K562 (cell line): ENCODE data around the gene PRR35. TPM values are rescaled to one million over a fixed set of nuclear protein-coding genes. Genes with fewer than 3 reads are reported as not detected.

Experiments
- ARHGAP35 ChIP-seq: fragments of 450-650 bp; IDR thresholded peaks from 2 replicates; pipeline ENCODE4 v1.6.1; 2018; ENCODE audit not compliant: partially characterized antibody
- CEBPZ ChIP-seq: fragments of 150-350 bp; IDR thresholded peaks from 2 replicates; pipeline ENCODE4 v1.6.1; 2014; ENCODE audit warnings: low read depth, mild to moderate bottlenecking, low read length, borderline replicate concordance
- FOXA3 ChIP-seq, 2 experiments: fragments of 450-650 bp in 1 of 2; sonication (generic) in 1 of 2; formaldehyde crosslinking; IDR thresholded peaks in 1 of 2; conservative IDR thresholded peaks in 1 of 2; 2 replicates each; pipeline versions ENCODE4 v1.4.0 to v1.8.0; 2020 to 2022; ENCODE audit warnings: mild to moderate bottlenecking in 2 of 2, missing genetic modification reagents in 1 of 2
- HDAC8 ChIP-seq: fragments of 450-650 bp; IDR thresholded peaks from 2 replicates; pipeline ENCODE4 v1.6.1; 2016; ENCODE audit warnings: mild to moderate bottlenecking, missing genetic modification characterization, moderate library complexity, missing compliant biosample characterization
- HNRNPLL ChIP-seq: fragments of 200-400 bp; formaldehyde crosslinking; IDR thresholded peaks from 2 replicates; pipeline ENCODE4 v1.6.1; 2017; ENCODE audit warnings: low read length, low read depth, mild to moderate bottlenecking; ENCODE audit not compliant: poor library complexity, severe bottlenecking
- NR2C1 ChIP-seq, 2 experiments: fragments of 450-650 bp; IDR thresholded peaks; 2 replicates each; pipeline ENCODE4 v1.6.1; 2017; ENCODE audit warnings: mild to moderate bottlenecking in 2 of 2, antibody characterized with exemption in 1 of 2, inconsistent platforms in 1 of 2, missing compliant biosample characterization in 1 of 2, missing genetic modification characterization in 1 of 2
- ZNF324 ChIP-seq: fragments of 250-450 bp; sonication (Bioruptor Pico); IDR thresholded peaks from 2 replicates; pipeline ENCODE4 v1.4.0; 2020; ENCODE audit warnings: mild to moderate bottlenecking
- ZNF766 ChIP-seq: fragments of 200-800 bp; sonication (Bioruptor generic); conservative IDR thresholded peaks from 2 replicates; pipeline ENCODE4 v1.6.1; 2016; ENCODE audit warnings: missing genetic modification characterization, missing compliant biosample characterization
- polyA plus RNA-seq, 8 experiments: library from polyadenylated mRNA; depleted of rRNA in 4 of 8; stranded (reverse) in 5 of 8; unstranded in 3 of 8; fragments of >200 nt; fragmentation: Nextera tagmentation in 2 of 8; fragmentation: Illumina TruSeq in 1 of 8; extraction: Ambion mirVana in 2 of 8; extraction: Trizol in 1 of 8; gene quantifications; 2 replicates each; pipeline versions ENCODE4 v1.2.1 to v1.2.3, GENCODE V29; 2011 to 2014; ENCODE audit warnings: inconsistent platforms in 1 of 8, missing spikeins in 1 of 8
- total RNA-seq, 7 experiments: library from RNA; depleted of rRNA in 6 of 7; stranded (reverse); fragments of >200 nt in 6 of 7; fragmentation: Illumina TruSeq in 2 of 7; extraction: Trizol in 2 of 7; gene quantifications; 2 replicates each; pipeline versions ENCODE4 v1.2.1 to v1.2.3, GENCODE V29; 2011 to 2021; ENCODE audit warnings: low replicate concordance in 1 of 7
- TF ChIP-seq, protein P1 (sequence below), 2 experiments: fragments of 450-650 bp; formaldehyde crosslinking in 1 of 2; IDR thresholded peaks; 2 replicates each; pipeline versions ENCODE4 v1.4.0 to v1.6.1; 2014 to 2020; ENCODE audit warnings: mild to moderate bottlenecking in 2 of 2, borderline replicate concordance in 1 of 2, low read depth in 1 of 2
- TF ChIP-seq, protein P2 (sequence below): fragments of 250-450 bp; sonication (Bioruptor Pico); IDR thresholded peaks from 2 replicates; pipeline ENCODE4 v1.5.0; 2020; ENCODE audit warnings: mild to moderate bottlenecking

The PRR35 gene
- total and polyA plus RNA-seq, 9 of the 15 experiments (the other 6 are each of a cell fraction or from before 2014, with no cell fraction given) = 0.17 to 0.45 (median 0.21) TPM; not detected in 5

DNA sequence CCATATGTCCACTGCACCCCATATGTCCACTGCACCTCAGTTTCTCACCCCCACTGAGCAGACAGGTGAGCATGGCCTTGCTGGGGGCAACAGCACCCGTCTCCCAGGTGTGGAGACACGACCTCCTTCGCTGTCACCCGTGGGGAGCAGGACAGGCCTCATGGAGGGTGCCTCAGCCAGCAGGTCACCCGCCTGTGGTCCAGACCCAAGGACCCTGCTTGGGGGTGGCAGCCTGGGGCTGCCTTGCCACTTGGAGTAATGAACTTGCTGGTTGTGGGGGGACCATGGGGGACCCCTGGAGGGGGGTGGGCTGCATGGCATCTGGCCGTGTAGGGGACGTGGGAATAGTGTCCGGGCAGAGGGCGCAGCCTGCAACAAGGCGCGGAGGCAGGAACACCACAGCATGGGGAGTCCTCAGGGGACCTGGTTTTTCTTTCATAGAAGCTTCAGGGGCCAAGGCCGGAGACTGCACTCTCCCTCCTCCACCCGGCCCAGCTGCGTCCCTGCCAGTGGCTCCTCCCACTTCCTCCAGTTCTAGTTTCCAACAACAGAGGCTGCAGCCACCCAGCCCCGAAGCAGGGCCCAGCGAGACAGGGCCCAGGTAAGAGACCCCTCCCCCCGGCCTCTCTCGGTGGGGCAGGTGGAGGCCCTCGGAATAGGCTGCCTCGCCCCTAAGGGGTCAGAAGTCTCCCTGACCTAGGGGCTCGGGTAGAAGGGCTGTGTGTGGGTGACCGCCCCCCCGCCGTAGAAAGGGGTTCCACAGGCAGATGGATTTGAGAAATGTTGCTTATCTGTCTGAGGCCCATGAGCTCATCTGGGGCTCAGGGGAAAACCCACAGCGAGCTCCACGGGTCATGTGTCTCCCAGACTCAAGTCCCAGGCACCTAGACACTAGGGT, 6.5 kb downstream of the PRR35 start, which contains the start of gene NHLRC4 (continued):
- TF ChIP-seq, protein P1, sequence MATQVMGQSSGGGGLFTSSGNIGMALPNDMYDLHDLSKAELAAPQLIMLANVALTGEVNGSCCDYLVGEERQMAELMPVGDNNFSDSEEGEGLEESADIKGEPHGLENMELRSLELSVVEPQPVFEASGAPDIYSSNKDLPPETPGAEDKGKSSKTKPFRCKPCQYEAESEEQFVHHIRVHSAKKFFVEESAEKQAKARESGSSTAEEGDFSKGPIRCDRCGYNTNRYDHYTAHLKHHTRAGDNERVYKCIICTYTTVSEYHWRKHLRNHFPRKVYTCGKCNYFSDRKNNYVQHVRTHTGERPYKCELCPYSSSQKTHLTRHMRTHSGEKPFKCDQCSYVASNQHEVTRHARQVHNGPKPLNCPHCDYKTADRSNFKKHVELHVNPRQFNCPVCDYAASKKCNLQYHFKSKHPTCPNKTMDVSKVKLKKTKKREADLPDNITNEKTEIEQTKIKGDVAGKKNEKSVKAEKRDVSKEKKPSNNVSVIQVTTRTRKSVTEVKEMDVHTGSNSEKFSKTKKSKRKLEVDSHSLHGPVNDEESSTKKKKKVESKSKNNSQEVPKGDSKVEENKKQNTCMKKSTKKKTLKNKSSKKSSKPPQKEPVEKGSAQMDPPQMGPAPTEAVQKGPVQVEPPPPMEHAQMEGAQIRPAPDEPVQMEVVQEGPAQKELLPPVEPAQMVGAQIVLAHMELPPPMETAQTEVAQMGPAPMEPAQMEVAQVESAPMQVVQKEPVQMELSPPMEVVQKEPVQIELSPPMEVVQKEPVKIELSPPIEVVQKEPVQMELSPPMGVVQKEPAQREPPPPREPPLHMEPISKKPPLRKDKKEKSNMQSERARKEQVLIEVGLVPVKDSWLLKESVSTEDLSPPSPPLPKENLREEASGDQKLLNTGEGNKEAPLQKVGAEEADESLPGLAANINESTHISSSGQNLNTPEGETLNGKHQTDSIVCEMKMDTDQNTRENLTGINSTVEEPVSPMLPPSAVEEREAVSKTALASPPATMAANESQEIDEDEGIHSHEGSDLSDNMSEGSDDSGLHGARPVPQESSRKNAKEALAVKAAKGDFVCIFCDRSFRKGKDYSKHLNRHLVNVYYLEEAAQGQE (IDR thresholded peaks at IDR 0.05; ENCODE audit: borderline replicate concordance) = no peak
- TF ChIP-seq, protein P1 (CRISPR knock-in tag; IDR thresholded peaks at IDR 0.05; ENCODE audit: low read depth) = 0 out of 2 replicates have a peak, but pooled peaks have one; percentile 39
- TF ChIP-seq ZNF324 (CRISPR knock-in tag) (no peak), HNRNPLL (no peak), ZNF766 (CRISPR knock-in tag) (peak; percentile 43), HDAC8 (tag) (peak; percentile 38; the same call in 1 of the 2 replicates), FOXA3 (CRISPR knock-in tag; conservative IDR thresholded peaks at IDR 0.05 in 1 of 2, IDR thresholded peaks at IDR 0.05 in 1 of 2) (0 out of 4 replicates have a peak, but pooled peaks of 1 of the 2 experiments have one; percentile 11), CEBPZ (no peak), ARHGAP35 (no peak), NR2C1 (IDR thresholded peaks at IDR 0.05) (no peak), NR2C1 (tag; IDR thresholded peaks at IDR 0.05) (no peak)
- TF ChIP-seq, protein P2, sequence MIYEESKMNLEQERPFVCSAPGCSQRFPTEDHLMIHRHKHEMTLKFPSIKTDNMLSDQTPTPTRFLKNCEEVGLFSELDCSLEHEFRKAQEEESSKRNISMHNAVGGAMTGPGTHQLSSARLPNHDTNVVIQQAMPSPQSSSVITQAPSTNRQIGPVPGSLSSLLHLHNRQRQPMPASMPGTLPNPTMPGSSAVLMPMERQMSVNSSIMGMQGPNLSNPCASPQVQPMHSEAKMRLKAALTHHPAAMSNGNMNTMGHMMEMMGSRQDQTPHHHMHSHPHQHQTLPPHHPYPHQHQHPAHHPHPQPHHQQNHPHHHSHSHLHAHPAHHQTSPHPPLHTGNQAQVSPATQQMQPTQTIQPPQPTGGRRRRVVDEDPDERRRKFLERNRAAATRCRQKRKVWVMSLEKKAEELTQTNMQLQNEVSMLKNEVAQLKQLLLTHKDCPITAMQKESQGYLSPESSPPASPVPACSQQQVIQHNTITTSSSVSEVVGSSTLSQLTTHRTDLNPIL = no peak
